Measurements from ENCODE around the gene GDF10.

The GDF10 gene

DNA sequence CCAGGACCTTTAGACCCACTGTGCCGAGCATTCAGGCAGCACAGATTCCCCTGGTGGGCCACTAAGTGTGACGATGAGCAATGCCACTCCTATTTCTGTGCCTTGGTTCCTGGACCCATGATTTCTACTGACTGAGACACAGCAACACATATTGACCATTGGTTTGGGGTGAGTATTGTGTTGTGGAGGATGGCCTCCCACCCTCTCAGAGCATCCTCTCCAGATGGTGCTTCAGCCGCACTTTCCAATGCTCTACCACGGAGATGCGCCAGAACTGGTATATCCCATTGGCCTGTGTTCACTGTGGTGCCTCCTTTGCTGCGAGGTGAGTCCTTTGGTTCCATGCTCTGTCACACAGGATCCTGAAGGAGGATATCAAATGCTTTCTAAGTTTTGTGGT is 10.1 kb upstream of the GDF10 start:
- Histone ChIP-seq H3K4me3 (ENCODE audit: low read depth in 1 of 5, low read length in 5 of 5) (no peak overlapping the region), H3K9me3 (ENCODE audit: control insufficient read depth in 5 of 5, low read length in 5 of 5) (no peaks in the 10 kb centered on the region), H3K27me3 (ENCODE audit: control insufficient read depth in 5 of 5, insufficient read depth in 4 of 5, low read length in 5 of 5) (peaks cover 0 to 4% (median 2%) of the 10 kb centered on the region in 5 donors), H3K4me1 (ENCODE audit: control insufficient read depth in 5 of 5, insufficient read depth in 5 of 5, low read length in 5 of 5) (peaks cover 0 to 19% (median 14%) of the 10 kb centered on the region in 5 donors), H3K27ac (ENCODE audit: low read depth, low read length) (no peak overlapping the region), H3K36me3 (ENCODE audit: control insufficient read depth in 5 of 5, insufficient read depth in 5 of 5, low read length in 5 of 5) (no peaks in the 10 kb centered on the region), H3K9ac (ENCODE audit: low read length in 5 of 5) (no peak overlapping the region)

DNA sequence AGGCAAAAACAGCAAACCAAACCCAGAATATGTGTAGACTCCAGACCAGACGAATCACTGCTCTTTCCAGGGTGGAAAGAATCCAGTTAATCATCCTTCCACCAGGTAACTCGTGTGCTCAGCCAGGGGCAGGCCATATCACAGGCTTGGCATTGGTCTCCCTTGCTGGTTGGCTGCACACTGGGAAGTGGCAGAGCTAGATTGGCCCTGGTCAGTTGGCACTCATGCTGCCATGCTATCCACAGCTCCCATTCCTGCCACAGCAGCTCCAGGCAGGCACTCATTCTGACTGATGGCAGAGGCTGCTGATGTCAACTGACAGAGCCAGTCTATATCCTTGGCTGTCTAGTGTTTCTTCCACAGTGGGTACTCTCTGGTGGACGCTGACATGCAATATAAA is 9.7 kb upstream of the GDF10 start:
- peaks cover 0 to 16% (median 14%) of the 10 kb centered on the region in 5 donors for H3K4me1 ChIP-seq (ENCODE audit: control insufficient read depth in 5 of 5, insufficient read depth in 5 of 5, low read length in 5 of 5)

DNA sequence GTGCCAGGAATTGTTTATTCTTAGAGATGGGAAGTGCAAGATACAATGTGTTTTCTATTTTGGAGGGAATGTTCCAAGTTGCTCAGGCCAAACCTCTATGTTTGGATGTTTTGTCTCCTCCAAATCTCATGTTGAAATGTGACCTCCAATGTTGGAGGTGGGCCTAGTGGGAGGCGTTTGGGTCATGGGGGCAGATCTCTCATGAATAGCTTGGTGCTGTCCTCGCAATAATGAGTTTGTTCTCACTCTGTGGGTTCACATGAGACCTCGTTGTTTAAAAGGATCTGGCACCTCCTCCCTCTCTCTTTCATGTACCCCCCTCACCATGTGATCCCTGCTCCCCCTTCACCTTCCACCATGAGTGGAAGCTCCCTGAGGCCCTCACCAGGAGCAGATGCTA is 8.3 kb upstream of the GDF10 start:
- Histone ChIP-seq H3K9ac (ENCODE audit: low read length in 5 of 5) (no peak overlapping the region), H3K4me1 (ENCODE audit: control insufficient read depth in 5 of 5, insufficient read depth in 5 of 5, low read length in 5 of 5) (peaks cover 2 to 19% (median 16%) of the 10 kb centered on the region in 5 donors), H3K36me3 (ENCODE audit: control insufficient read depth in 5 of 5, insufficient read depth in 5 of 5, low read length in 5 of 5) (no peaks in the 10 kb centered on the region), H3K27ac (ENCODE audit: low read depth, low read length) (no peak overlapping the region), H3K9me3 (ENCODE audit: control insufficient read depth in 5 of 5, low read length in 5 of 5) (no peaks in the 10 kb centered on the region), H3K27me3 (ENCODE audit: control insufficient read depth in 5 of 5, insufficient read depth in 4 of 5, low read length in 5 of 5) (peaks cover 0 to 9% (median 2%) of the 10 kb centered on the region in 5 donors), H3K4me3 (ENCODE audit: low read depth in 1 of 5, low read length in 5 of 5) (no peak overlapping the region)

More for the DNA sequence above, 9.7 kb upstream of the GDF10 start:
- Histone ChIP-seq H3K27me3 (ENCODE audit: control insufficient read depth in 5 of 5, insufficient read depth in 4 of 5, low read length in 5 of 5) (peaks cover 0 to 5% (median 2%) of the 10 kb centered on the region in 5 donors), H3K9ac (ENCODE audit: low read length in 5 of 5) (no peak overlapping the region), H3K9me3 (ENCODE audit: control insufficient read depth in 5 of 5, low read length in 5 of 5) (no peaks in the 10 kb centered on the region), H3K27ac (ENCODE audit: low read depth, low read length) (no peak overlapping the region), H3K4me3 (ENCODE audit: low read depth in 1 of 5, low read length in 5 of 5) (no peak overlapping the region), H3K36me3 (ENCODE audit: control insufficient read depth in 5 of 5, insufficient read depth in 5 of 5, low read length in 5 of 5) (no peaks in the 10 kb centered on the region)

DNA sequence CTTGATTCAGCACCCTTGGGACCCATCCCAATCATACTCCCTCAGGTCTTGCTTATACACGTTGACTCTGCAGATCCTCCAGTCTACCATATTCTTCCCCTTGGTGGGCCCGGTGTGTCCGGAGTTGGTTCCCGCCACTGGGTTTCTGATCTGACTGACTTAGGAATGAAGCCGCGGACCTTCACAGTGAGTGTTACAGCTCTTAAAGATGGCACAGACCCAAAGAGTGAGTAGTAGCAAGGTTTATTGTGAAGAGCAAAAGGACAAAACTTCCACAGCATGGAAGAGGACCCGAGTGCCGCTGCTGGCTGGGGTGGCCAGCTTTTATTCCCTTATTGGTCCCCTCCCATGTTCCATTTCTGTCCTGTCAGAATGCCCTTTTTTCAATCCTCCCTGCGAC is 5.9 kb upstream of the GDF10 start:
- peaks cover 2 to 15% (median 7%) of the 10 kb centered on the region in 5 donors for H3K4me1 ChIP-seq (ENCODE audit: control insufficient read depth in 5 of 5, insufficient read depth in 5 of 5, low read length in 5 of 5)
- H3K27ac ChIP-seq (ENCODE audit: low read depth, low read length) = no peak overlapping the region
- no peak overlapping the region for H3K4me3 ChIP-seq (ENCODE audit: low read depth in 1 of 5, low read length in 5 of 5)
- H3K9ac ChIP-seq (ENCODE audit: low read length in 5 of 5) = no peak overlapping the region
- peaks cover 0 to 9% (median 2%) of the 10 kb centered on the region in 5 donors for H3K27me3 ChIP-seq (ENCODE audit: control insufficient read depth in 5 of 5, insufficient read depth in 4 of 5, low read length in 5 of 5)
- H3K36me3 ChIP-seq (ENCODE audit: control insufficient read depth in 5 of 5, insufficient read depth in 5 of 5, low read length in 5 of 5) = no peaks in the 10 kb centered on the region
- no peaks in the 10 kb centered on the region for H3K9me3 ChIP-seq (ENCODE audit: control insufficient read depth in 5 of 5, low read length in 5 of 5)

DNA sequence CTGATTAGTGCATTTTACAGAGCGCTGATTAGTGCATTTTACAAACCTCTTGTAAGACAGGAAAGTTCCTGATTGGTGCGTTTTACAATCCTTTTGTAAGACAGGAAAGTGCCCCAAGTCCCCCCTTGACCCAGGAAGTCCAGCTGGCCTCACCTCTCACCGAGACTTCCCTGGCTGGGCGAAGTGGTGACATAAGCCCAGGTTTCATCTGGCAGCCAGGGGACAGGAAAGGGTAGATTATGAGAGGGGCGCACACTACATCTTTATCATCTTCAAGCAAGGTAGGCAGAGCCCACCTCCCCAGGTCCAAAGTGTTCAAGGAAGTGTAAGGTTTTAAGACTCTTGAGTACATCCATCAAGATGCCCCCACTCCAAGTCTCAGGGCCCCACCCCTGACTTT is 5.5 kb upstream of the GDF10 start:
- Histone ChIP-seq H3K4me3 (ENCODE audit: low read depth in 1 of 5, low read length in 5 of 5) (no peak overlapping the region), H3K27ac (ENCODE audit: low read depth, low read length) (no peak overlapping the region), H3K4me1 (ENCODE audit: control insufficient read depth in 5 of 5, insufficient read depth in 5 of 5, low read length in 5 of 5) (peaks cover 2 to 17% (median 8%) of the 10 kb centered on the region in 5 donors), H3K9ac (ENCODE audit: low read length in 5 of 5) (no peak overlapping the region), H3K9me3 (ENCODE audit: control insufficient read depth in 5 of 5, low read length in 5 of 5) (no peaks in the 10 kb centered on the region), H3K36me3 (ENCODE audit: control insufficient read depth in 5 of 5, insufficient read depth in 5 of 5, low read length in 5 of 5) (no peaks in the 10 kb centered on the region), H3K27me3 (ENCODE audit: control insufficient read depth in 5 of 5, insufficient read depth in 4 of 5, low read length in 5 of 5) (peaks cover 0 to 8% (median 2%) of the 10 kb centered on the region in 5 donors)

DNA sequence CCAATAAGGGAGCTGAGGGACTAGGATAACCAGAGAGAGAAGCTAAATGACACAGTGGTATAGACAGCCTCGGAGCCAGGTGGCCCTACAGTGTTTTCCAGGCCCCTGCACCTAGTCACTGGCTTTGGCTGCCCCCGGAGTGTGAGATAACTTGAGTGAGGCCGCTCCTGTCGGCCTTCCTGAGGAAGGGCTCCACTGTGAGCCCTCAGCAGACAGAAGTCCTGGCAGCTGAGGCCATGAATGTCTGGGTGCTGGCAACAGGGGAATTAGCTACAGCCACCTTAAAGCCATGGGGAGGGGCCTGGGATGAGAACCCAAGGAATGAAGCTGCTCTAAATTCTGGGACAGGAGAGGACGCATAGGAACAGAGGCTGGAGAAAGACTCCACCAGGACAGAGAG is 4.6 kb upstream of the GDF10 start:
- Histone ChIP-seq H3K36me3 (ENCODE audit: control insufficient read depth in 5 of 5, insufficient read depth in 5 of 5, low read length in 5 of 5) (no peaks in the 10 kb centered on the region), H3K9me3 (ENCODE audit: control insufficient read depth in 5 of 5, low read length in 5 of 5) (no peaks in the 10 kb centered on the region), H3K4me3 (ENCODE audit: low read depth in 1 of 5, low read length in 5 of 5) (no peak overlapping the region), H3K27ac (ENCODE audit: low read depth, low read length) (no peak overlapping the region), H3K9ac (ENCODE audit: low read length in 5 of 5) (no peak overlapping the region), H3K27me3 (ENCODE audit: control insufficient read depth in 5 of 5, insufficient read depth in 4 of 5, low read length in 5 of 5) (peaks cover 0 to 11% (median 3%) of the 10 kb centered on the region in 5 donors), H3K4me1 (ENCODE audit: control insufficient read depth in 5 of 5, insufficient read depth in 5 of 5, low read length in 5 of 5) (peaks cover 2 to 24% (median 15%) of the 10 kb centered on the region in 5 donors)

DNA sequence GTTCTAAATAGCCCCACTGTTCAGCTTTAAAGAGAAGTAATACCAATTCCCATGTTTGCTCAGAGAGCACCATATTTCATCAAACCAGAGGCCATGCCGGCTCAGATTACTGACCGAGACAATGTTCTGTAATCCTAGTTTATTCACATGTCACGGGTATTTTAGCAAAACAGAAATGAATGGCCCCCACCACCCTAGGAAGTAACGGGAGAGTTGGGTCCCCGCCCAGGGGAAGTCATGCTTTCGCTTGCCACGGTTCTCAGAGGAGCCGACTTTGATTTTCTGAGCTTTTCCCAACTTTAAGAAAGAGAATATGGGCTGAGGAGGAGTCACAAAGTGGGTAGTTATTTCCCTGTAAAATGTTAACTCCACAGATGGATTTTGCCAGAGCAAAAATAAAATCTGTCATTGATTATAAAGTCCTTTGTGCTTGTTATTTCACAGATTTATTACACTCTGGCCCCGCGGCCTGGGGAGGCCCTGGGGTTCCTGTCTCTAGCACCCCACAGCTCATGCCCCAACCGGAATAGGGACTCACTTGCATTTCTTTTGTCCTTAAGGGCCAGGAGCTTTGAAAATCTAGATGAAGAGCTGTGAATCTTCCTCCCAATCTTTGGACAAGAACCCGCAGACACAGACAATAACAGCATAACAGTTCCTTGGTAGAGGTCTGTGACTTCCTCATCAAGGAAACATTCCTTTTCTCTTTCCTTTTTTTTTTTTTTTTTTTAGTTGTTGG is 3.7 kb upstream of the GDF10 start:
- peaks cover 4 to 18% (median 10%) of the 10 kb centered on the region in 5 donors for H3K27me3 ChIP-seq (ENCODE audit: control insufficient read depth in 5 of 5, insufficient read depth in 4 of 5, low read length in 5 of 5)
- H3K4me3 ChIP-seq (ENCODE audit: low read depth in 1 of 5, low read length in 5 of 5) = peak overlapping the region in 1 of 5 donors; percentile 11
- no peaks in the 10 kb centered on the region for H3K9me3 ChIP-seq (ENCODE audit: control insufficient read depth in 5 of 5, low read length in 5 of 5)
- peaks cover 2 to 33% (median 24%) of the 10 kb centered on the region in 5 donors for H3K4me1 ChIP-seq (ENCODE audit: control insufficient read depth in 5 of 5, insufficient read depth in 5 of 5, low read length in 5 of 5)
- no peaks in the 10 kb centered on the region for H3K36me3 ChIP-seq (ENCODE audit: control insufficient read depth in 5 of 5, insufficient read depth in 5 of 5, low read length in 5 of 5)
- peak overlapping the region; percentile 30 for H3K27ac ChIP-seq (ENCODE audit: low read depth, low read length)
- H3K9ac ChIP-seq (ENCODE audit: low read length in 5 of 5) = peak overlapping the region in 1 of 5 donors; percentile 28

DNA sequence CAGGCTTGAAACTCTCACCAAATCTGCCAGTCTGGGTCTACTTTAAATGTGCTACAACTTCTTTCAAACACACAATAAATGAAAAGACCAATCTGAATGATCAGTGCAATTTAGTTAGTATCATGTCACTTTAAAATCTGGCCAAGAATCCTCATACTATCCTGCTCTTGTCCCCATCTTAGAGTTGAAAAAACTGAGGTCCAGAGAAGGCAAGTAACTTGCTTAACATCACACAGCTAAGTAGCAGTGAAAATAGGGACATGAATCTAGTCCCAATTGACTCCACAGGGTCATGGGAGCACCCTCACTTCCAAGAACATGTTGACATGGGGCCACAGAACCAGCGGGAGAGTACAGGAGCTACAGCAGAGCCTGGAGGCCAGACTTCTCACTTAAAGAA is 3.1 kb upstream of the GDF10 start:
- Histone ChIP-seq H3K4me1 (ENCODE audit: control insufficient read depth in 5 of 5, insufficient read depth in 5 of 5, low read length in 5 of 5) (peaks cover 2 to 34% (median 25%) of the 10 kb centered on the region in 5 donors), H3K36me3 (ENCODE audit: control insufficient read depth in 5 of 5, insufficient read depth in 5 of 5, low read length in 5 of 5) (no peaks in the 10 kb centered on the region), H3K4me3 (ENCODE audit: low read depth in 1 of 5, low read length in 5 of 5) (no peak overlapping the region), H3K27ac (ENCODE audit: low read depth, low read length) (no peak overlapping the region), H3K9ac (ENCODE audit: low read length in 5 of 5) (no peak overlapping the region), H3K27me3 (ENCODE audit: control insufficient read depth in 5 of 5, insufficient read depth in 4 of 5, low read length in 5 of 5) (peaks cover 4 to 25% (median 12%) of the 10 kb centered on the region in 5 donors), H3K9me3 (ENCODE audit: control insufficient read depth in 5 of 5, low read length in 5 of 5) (no peaks in the 10 kb centered on the region)

DNA sequence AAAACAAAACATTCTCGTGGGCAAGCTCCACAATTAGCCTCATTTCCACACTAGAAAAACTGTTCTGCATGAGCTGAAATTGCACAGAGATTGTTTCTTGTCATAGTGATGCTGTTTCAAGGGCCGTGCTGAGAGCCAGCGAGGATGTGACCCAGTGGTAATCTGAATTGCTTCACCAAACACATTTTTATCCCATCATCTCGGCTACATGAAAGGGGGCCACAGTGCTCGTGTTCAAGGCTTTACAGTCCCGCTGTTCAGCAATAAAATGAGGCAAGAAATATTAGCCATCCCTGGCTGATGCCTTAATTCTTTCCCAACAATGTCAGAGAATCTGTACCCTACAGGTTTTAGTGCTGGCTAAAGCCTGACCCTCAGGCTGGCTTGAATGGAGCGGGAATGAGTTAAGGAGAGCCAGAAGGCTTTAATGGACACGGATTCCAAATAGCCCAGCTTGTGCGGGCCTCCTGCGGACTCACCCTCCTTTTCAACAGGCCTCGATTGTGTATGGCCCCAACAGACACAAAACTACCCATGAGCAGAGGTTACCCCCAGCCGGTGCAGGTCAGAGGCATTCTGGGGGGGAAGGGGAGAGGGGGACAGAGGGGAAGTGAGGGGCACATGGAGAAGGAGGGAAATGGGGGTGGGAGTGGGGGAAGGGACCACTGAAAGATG is 2.0 kb upstream of the GDF10 start:
- Histone ChIP-seq H3K36me3 (ENCODE audit: control insufficient read depth in 5 of 5, insufficient read depth in 5 of 5, low read length in 5 of 5) (no peaks in the 10 kb centered on the region), H3K9ac (ENCODE audit: low read length in 5 of 5) (no peak overlapping the region), H3K4me3 (ENCODE audit: low read depth in 1 of 5, low read length in 5 of 5) (no peak overlapping the region), H3K27ac (ENCODE audit: low read depth, low read length) (no peak overlapping the region), H3K27me3 (ENCODE audit: control insufficient read depth in 5 of 5, insufficient read depth in 4 of 5, low read length in 5 of 5) (peaks cover 4 to 27% (median 17%) of the 10 kb centered on the region in 5 donors), H3K9me3 (ENCODE audit: control insufficient read depth in 5 of 5, low read length in 5 of 5) (no peaks in the 10 kb centered on the region), H3K4me1 (ENCODE audit: control insufficient read depth in 5 of 5, insufficient read depth in 5 of 5, low read length in 5 of 5) (peaks cover 2 to 38% (median 29%) of the 10 kb centered on the region in 5 donors)

DNA sequence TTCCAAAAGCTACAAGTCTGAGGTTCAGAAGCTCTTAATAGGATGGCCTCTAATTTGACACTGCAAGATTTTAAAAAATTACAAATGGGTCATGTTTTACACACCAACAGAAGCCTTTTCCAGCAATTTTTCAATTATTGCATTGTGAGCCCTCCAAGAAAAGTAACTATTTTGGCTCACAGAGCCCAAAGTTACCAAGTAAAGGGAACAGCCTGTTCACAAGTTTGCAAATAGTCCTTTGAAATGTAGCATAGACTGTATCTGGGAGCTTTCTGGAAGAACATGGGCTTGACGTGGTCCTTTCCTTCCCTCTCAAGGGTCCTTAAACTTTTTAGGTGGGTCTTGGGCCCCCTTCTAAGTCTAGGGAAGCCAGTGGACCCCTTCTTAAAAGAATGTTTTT is 1.3 kb upstream of the GDF10 start:
- no peak overlapping the region for H3K9ac ChIP-seq (ENCODE audit: low read length in 5 of 5)
- H3K27me3 ChIP-seq (ENCODE audit: control insufficient read depth in 5 of 5, insufficient read depth in 4 of 5, low read length in 5 of 5) = peaks cover 4 to 27% (median 20%) of the 10 kb centered on the region in 5 donors
- peaks cover 2 to 38% (median 29%) of the 10 kb centered on the region in 5 donors for H3K4me1 ChIP-seq (ENCODE audit: control insufficient read depth in 5 of 5, insufficient read depth in 5 of 5, low read length in 5 of 5)
- H3K27ac ChIP-seq (ENCODE audit: low read depth, low read length) = no peak overlapping the region
- H3K9me3 ChIP-seq (ENCODE audit: control insufficient read depth in 5 of 5, low read length in 5 of 5) = no peaks in the 10 kb centered on the region
- no peaks in the 10 kb centered on the region for H3K36me3 ChIP-seq (ENCODE audit: control insufficient read depth in 5 of 5, insufficient read depth in 5 of 5, low read length in 5 of 5)
- H3K4me3 ChIP-seq (ENCODE audit: low read depth in 1 of 5, low read length in 5 of 5) = no peak overlapping the region
